HG03342 (cell line): Measurements from ENCODE around the gene ZDHHC5.

Source experiments
- ATAC-seq: cut with Tn5 transposase; IDR thresholded peaks from one replicate; pipeline ENCODE4 v1.9.1; 2021; ENCODE audit warnings: mild to moderate bottlenecking, moderate library complexity; ENCODE audit not compliant: unreplicated experiment

Gene ZDHHC5

DNA sequence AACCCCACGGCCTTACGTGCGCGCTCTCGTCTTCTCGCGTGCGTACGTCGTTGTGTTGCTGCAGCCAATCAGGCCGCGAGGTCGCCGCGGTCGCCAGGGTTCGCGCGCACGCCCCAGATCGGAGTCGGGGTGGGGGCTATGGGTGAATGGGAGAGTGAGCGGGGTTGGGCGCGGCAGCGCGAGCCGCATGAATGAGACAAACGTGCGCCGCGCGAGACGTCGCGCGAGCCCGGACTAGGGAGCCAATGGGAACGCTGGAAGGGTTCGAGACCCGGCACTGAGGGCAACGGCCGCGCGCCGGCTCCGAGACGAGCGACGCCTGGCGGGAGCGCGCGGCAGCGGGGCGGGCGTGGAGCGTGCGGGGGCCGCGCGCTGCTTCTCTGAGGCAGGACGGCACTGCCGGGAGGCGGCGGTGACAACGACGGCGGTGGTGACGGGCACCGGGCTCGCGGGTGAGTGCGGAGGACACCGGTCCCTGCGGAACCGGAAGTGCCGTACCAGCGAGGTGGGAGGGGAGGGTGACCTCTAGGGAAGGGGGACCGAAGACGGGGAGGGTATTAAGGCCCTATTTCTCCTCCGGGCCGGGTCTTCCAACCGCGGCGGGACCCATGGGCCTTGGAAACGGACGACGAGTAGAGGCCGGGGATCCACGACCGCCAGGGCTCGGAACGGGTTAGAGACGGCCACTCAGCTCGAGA lies at the start of gene ZDHHC5:
Gene ZDHHC5 (plus strand): TSS at position 379 of the 698 bp plus-strand sequence. CDS start 4,977 bp downstream, outside the sequence.
- ATAC-seq, result peak; percentile 85

- no peak for ATAC-seq
Observed at GRCh38 chr11:57618438-57618837, 49.5 kb upstream of the ZDHHC5 start.

- ATAC-seq, result no peak
Observed at GRCh38 chr11:57619331-57619730, 48.6 kb upstream of the ZDHHC5 start.

DNA sequence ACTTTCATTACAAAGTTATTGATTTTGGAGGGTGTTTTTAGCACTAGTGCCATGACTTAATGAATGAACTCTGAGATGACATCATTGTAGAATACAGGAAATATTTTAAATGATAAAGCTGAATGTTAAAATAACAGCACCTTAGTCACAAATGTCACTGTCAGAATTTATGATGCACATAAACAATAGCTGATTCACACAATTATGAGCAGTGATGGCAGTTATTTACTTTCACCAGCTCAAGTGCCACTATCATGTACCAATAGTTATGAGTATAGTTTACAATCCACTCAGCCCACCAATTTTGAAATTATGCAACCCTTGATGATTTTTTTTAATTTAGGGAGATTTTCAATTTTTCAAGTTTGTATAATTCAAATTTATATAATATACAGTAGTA lies 47.4 kb upstream of the ZDHHC5 start:
- ATAC-seq, result no peak

- ATAC-seq, result no peak
Observed at GRCh38 chr11:57622263-57622662, 45.7 kb upstream of the ZDHHC5 start.

DNA sequence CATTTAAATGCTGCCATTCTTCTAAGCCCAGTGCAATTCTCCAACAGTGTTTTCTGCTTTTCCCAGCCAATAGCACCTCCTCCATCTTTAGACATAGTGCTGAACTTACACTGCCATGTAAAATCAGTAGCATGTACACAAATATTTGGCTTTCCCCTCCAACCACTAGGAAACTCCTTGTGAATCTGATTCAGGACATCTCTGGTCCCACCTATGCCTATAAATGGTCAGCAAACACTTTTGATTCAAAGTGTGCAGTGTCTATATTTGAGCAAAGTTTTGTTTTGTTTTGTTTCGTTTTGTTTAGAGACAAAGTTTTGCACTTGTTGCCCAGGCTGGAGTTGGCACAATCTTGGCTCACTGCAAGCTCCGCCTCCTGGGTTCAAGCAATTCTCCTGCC lies 43.0 kb upstream of the ZDHHC5 start:
- no peak for ATAC-seq

GRCh38 chr11:57626895-57627294 lies 41.0 kb upstream of the ZDHHC5 start:
- ATAC-seq, result no peak

DNA sequence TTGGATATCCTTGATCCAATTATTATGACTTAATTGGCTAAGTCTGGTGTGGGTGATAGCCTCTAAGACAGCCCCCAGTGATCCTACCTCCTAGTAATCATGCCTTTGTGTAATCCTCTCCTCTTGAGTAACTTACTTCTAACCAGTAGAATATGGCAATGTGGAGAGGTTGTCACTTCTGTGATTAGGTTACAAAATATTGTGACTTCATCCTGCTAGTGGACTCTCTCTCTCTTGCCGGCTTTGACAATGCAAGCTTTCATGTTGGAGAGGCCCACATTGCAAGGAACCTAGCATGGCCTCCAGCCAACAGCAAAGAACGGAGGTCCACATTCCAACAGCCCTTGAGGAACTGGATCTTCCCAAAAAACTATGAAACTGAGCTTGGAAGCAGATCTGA lies 37.7 kb upstream of the ZDHHC5 start:
- no peak for ATAC-seq

- no peak for ATAC-seq
Observed at GRCh38 chr11:57632116-57632515, 35.8 kb upstream of the ZDHHC5 start.

DNA sequence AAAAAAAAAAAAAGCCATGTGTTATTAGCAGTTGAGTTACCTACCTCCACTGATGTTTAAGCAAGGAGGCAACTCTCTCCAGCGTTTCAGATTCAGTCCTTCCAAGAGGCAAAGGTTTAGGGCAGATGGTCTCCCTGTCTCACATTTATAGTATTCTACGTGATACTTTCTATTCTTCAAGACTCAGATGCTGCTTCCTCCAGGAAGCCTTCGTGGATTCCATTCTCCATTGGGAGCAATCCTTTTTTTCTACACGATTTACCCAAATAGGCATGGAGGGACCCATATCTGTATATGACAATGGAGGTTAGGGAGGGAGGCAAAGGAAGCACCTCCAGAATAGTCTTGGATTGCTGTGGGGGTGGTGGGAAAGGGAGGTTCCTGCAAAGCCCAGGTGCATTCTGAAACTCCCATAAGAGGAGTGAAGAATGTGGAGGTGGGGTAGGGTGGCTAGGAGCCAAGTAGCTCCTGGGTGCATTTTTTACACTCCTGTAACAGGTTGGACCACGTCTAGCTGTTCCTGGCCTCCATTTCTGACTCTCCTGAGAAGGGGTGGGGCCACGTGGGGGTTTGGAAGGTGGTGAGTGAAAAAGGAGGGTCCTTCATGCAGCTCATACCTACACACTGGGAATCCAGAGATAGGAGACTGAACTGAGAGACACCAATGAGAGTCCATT lies 34.4 kb upstream of the ZDHHC5 start:
- no peak for ATAC-seq

DNA sequence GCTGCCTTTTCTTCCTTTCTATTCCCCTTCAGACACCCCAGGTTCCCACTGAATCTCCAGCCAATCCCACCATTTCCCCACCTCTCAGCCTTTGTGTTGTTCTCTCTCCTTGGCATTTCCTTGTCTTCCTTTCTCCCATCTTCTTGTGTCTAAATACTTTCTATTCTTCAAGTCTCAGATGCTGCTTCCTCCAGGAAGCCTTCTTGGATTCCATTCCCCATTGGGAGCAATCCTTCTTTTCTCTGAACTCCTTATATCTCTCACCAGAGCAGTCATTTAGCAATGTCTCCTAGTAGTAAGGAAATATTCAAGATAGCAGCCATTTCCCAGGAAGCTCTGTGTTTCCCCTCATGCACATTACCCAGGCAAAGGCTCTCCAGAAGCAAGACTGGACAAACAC lies 33.6 kb upstream of the ZDHHC5 start:
- no peak for ATAC-seq

GRCh38 chr11:57635246-57635645 lies 32.7 kb upstream of the ZDHHC5 start:
- ATAC-seq, result no peak

DNA sequence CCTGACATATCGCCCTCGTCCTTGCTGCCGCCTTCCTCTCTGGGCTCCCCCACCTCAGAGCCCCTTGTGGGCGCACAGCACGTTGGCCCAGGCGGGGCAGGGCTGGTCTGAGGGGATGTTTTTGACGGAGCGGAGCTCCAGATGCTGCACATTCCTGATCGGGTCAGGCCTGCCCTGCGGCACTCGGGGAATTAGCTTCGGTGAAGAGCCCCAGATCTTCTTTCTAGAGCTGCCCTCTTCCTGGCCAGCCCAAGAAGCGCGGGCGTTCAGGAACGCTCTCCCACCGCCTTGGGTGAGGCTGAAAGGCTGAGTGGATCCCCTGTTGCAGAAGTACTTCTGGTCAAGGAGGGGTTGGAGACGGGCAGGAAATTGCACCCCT lies 30.3 kb upstream of the ZDHHC5 start:
- ATAC-seq, result no peak

DNA sequence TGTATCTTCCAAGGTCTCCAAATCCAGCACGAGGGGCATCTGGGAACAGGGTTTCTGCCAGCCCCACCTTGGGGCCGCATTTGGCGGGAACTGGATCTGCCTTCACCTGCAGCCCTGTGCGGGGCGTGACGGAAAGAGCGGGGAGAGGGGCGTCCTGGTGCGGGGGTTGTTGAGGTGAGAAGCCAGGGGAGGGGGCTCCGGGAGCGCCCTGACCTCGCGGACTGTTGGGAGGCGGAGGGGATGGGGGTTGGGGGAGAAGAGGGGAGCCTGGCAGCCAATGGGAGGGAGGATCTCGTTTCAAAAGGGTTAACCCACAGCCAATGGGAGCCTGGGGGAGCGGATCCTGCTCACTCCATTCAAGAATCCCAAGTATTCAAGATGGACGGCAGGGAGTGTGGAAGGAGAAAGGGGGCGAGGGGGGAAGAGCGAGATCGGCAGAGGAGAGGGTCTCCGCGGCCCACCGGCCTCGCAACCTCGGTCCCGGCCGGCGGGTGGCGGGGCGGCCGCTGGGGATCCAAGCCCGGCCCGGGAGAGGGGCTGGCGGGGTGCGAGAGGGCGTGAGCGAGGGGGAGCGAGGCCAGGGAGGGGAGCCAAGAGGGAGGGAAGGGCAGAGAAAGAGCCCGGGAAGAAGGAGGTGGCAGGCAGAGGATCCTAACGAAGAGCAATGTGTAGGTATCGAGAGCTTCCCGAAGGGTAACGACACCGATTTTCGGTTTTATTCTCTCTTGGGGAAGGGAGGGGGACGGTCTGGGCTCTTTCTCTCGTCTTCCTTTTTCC lies 29.7 kb upstream of the ZDHHC5 start:
- ATAC-seq, result no peak

DNA sequence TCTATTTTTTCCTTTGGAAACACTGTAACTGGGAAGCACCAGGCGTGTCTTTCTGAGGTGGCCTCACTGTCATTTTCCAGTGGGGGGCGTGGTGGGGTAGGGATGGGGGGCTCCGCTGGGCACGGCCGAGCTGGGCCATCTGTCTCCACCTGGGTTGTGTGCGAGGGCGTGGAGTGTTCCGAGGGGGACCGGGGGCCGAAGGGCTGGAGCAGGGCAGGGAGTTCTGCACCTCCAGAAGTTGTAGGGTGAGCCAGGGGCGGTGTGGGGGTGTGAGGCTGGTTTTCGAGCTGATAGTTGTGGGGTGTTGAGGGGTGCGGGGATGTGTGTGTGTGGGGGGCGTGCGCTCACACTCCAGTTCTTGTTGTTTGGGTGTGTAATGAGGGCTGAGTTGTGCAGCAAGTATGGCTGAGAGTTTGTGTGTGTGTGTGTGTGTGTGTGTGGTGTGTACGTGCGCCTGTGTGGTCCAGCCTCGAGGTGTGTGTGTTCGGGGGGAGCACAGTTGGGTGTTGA lies 29.0 kb upstream of the ZDHHC5 start:
- no peak for ATAC-seq

DNA sequence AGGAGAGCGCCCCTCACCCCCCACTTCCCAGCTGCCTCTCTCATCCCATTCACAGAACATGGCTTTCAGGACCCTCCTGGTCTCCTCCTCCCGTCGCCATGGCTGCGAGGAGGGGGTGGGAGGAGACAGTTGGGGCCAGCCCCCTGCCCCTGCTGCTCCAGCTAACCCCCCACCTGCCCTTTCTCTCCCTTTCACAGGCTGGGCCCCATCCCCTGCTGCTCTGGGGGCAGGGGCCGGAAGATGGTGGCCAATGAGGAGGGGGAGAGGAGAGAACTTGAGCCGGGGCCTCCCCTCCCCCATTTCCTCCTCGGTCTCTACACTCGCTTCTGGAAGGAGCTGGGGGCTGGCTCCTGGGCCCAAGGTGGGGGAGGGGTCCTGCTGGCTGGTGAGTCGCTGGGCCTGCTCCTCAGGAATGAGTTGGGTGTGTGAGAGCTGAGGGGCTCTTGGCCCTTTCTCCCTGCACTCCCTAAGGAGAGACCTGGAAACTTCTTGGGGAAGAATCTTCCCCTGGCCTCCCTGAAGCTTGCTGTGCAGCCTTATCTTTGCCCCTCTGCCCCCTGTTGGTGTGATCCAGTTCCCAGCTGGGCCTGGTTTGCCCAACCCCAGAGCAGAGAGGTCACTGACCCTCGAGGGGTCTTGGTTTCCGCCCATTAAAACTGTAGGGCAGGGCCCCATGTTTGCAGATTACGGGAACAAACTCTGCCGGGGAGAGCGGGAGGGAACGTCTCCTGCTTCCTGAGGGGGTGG lies 28.4 kb upstream of the ZDHHC5 start:
- ATAC-seq, result no peak

GRCh38 chr11:57640068-57640800 lies 27.7 kb upstream of the ZDHHC5 start:
- ATAC-seq, result no peak

GRCh38 chr11:57641011-57641807 lies 26.7 kb upstream of the ZDHHC5 start:
- ATAC-seq, result no peak

DNA sequence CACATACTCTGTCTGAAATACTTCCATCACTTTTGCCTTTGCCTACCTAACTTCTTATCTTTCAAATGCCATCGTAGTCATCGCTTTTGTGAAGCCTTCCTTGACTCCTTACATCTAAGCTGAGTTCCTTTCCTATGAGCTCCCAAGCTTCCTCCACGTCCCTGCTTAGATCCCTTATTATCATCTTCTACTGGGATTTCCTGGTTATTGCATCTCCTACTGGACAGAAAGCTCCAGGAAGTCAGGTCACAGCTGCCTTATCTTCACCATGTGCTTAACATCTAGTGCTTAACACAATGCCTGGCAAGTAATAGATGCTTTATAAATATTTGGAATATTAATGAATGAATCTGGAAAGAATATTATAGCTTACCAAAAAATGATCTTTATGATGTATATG lies 24.1 kb upstream of the ZDHHC5 start:
- no peak for ATAC-seq
